OCI-LY3 (cell line): ENCODE results near the gene HENMT1.

Experiments
- CTCF ChIP-seq: fragments of 200-600, 300-600 bp; sonication (generic); IDR thresholded peaks from 2 replicates; pipeline ENCODE4 v1.5.1; 2014; ENCODE audit warnings: antibody characterized with exemption, low read length, low read depth
- EZH2phosphoT487 ChIP-seq: fragments of 200-600 bp; shearing (Covaris generic); IDR thresholded peaks from 2 replicates; pipeline ENCODE4 v1.6.1; 2018; ENCODE audit warnings: antibody characterized with exemption, mixed run types, low read depth

- no peak for TF ChIP-seq CTCF
- no peak for TF ChIP-seq EZH2phosphoT487
Measured at GRCh38 chr1:108617008-108617723, 43.7 kb downstream of the HENMT1 start.
